ENCODE results near the gene VWA5B2.

The VWA5B2 gene

GRCh38 chr3:184236636-184237035 is 7.3 kb downstream of the VWA5B2 start:
- no peak overlapping the region for H3K4me3 ChIP-seq (ENCODE audit: low read depth, low read length)
- ChIA-PET CTCF (interaction anchor here (0.6 to 8.7 kb wide), 4 partner anchors 9 to 13 kb away, joined by 3 to 66 read pairs (median 4); partner anchors contain the start of genes EEF1AKMT4 and VWA5B2), POLR2A (interaction anchor here (1.0 kb wide), 1 partner anchor 10 kb away, joined by 3 read pairs; no protein-coding TSS in a partner anchor)
- no peak overlapping the region for H3K27ac ChIP-seq (ENCODE audit: extremely low read depth, low read depth, low read length)
- H3K9me3 ChIP-seq (ENCODE audit: control insufficient read depth, insufficient read depth, low read depth, low read length), result no peaks in the 10 kb centered on the region
- no peaks in the 10 kb centered on the region for H3K4me1 ChIP-seq (ENCODE audit: control insufficient read depth, insufficient read depth, low read length)
- TF ChIP-seq ZNF776 (tag by site-specific recombination; IDR thresholded peaks at IDR 0.05; ENCODE audit: borderline replicate concordance) (no peak), ZNF416 (tag by site-specific recombination; IDR thresholded peaks at IDR 0.05) (no peak), SALL2 (tag by site-specific recombination; IDR thresholded peaks at IDR 0.05; ENCODE audit: borderline replicate concordance) (no peak)
- no peaks in the 10 kb centered on the region for H3K36me3 ChIP-seq (ENCODE audit: control insufficient read depth in 2 of 2, insufficient read depth in 1 of 2, low read length in 2 of 2)

GRCh38 chr3:184237211-184237610 is 7.8 kb downstream of the VWA5B2 start:
- CTCF ChIA-PET, result interaction anchor here (1.5 to 8.7 kb wide), 3 partner anchors 9 to 13 kb away, joined by 4 to 66 read pairs (median 5); partner anchors contain the start of genes EEF1AKMT4 and VWA5B2
- Histone ChIP-seq H3K36me3 (ENCODE audit: control insufficient read depth in 2 of 2, insufficient read depth in 1 of 2, low read length in 2 of 2) (peaks cover 0 to 6% of the 10 kb centered on the region in 2 experiments; a peak in 1 of 3 replicates), H3K4me3 (ENCODE audit: low read depth, low read length) (no peak overlapping the region), H3K4me1 (ENCODE audit: control insufficient read depth, insufficient read depth, low read length) (no peaks in the 10 kb centered on the region), H3K9me3 (ENCODE audit: control insufficient read depth, insufficient read depth, low read depth, low read length) (no peaks in the 10 kb centered on the region), H3K27ac (ENCODE audit: extremely low read depth, low read depth, low read length) (no peak overlapping the region)
- POLR2A ChIA-PET, result interaction anchor here (1.2 kb wide), 1 partner anchor 9 kb away, joined by 4 read pairs; no protein-coding TSS in a partner anchor
- no peak for TF ChIP-seq ZNF19 (tag by site-specific recombination; IDR thresholded peaks at IDR 0.05; ENCODE audit: low read depth)
- no peak for TF ChIP-seq ZNF624 (tag by site-specific recombination; IDR thresholded peaks at IDR 0.05)
- no peak for TF ChIP-seq ZNF155 (tag by site-specific recombination; IDR thresholded peaks at IDR 0.05)
- no peak for TF ChIP-seq ZNF621 (tag by site-specific recombination; IDR thresholded peaks at IDR 0.05)
- no peak for TF ChIP-seq WT1 (tag by site-specific recombination; IDR thresholded peaks at IDR 0.05)

- ChIA-PET CTCF (interaction anchor here (0.8 to 8.7 kb wide), 3 partner anchors 9 to 12 kb away, joined by 5 to 66 read pairs (median 5); partner anchors contain the start of genes EEF1AKMT4 and VWA5B2), POLR2A (interaction anchor here (1.2 kb wide), 1 partner anchor 9 kb away, joined by 4 read pairs; no protein-coding TSS in a partner anchor)
- H3K9me3 ChIP-seq (ENCODE audit: control insufficient read depth, insufficient read depth, low read depth, low read length), result no peaks in the 10 kb centered on the region
- peaks cover 0 to 12% of the 10 kb centered on the region in 2 experiments; a peak in 1 of 3 replicates for H3K36me3 ChIP-seq (ENCODE audit: control insufficient read depth in 2 of 2, insufficient read depth in 1 of 2, low read length in 2 of 2)
- H3K27ac ChIP-seq (ENCODE audit: extremely low read depth, low read depth, low read length), result no peak overlapping the region
- no peak overlapping the region for H3K4me3 ChIP-seq (ENCODE audit: low read depth, low read length)
- TF ChIP-seq ZNF114 (tag by site-specific recombination; IDR thresholded peaks at IDR 0.05) (no peak), ZFP41 (tag by site-specific recombination; IDR thresholded peaks at IDR 0.05; ENCODE audit: borderline replicate concordance) (no peak), ZNF785 (tag by site-specific recombination; IDR thresholded peaks at IDR 0.05) (no peak)
- TF ChIP-seq, protein P1, sequence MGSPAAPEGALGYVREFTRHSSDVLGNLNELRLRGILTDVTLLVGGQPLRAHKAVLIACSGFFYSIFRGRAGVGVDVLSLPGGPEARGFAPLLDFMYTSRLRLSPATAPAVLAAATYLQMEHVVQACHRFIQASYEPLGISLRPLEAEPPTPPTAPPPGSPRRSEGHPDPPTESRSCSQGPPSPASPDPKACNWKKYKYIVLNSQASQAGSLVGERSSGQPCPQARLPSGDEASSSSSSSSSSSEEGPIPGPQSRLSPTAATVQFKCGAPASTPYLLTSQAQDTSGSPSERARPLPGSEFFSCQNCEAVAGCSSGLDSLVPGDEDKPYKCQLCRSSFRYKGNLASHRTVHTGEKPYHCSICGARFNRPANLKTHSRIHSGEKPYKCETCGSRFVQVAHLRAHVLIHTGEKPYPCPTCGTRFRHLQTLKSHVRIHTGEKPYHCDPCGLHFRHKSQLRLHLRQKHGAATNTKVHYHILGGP (tag by site-specific recombination; IDR thresholded peaks at IDR 0.05), result no peak
- H3K4me1 ChIP-seq (ENCODE audit: control insufficient read depth, insufficient read depth, low read length), result no peaks in the 10 kb centered on the region
Observed at GRCh38 chr3:184237807-184238206, 8.4 kb downstream of the VWA5B2 start.

- ChIA-PET POLR2A (interaction anchor here (1.2 kb wide), 1 partner anchor 8 kb away, joined by 4 read pairs; no protein-coding TSS in a partner anchor), CTCF (interaction anchor here (0.8 to 8.7 kb wide), 3 partner anchors 9 to 11 kb away, joined by 5 to 66 read pairs (median 5); partner anchors contain the start of genes EEF1AKMT4 and VWA5B2)
- Histone ChIP-seq H3K9me3 (ENCODE audit: control insufficient read depth, insufficient read depth, low read depth, low read length) (no peaks in the 10 kb centered on the region), H3K4me1 (ENCODE audit: control insufficient read depth, insufficient read depth, low read length) (no peaks in the 10 kb centered on the region), H3K36me3 (ENCODE audit: control insufficient read depth in 2 of 2, insufficient read depth in 1 of 2, low read length in 2 of 2) (peaks cover 0 to 17% of the 10 kb centered on the region in 2 experiments; a peak in 1 of 3 replicates), H3K4me3 (ENCODE audit: low read depth, low read length) (no peak overlapping the region), H3K27ac (ENCODE audit: extremely low read depth, low read depth, low read length) (no peak overlapping the region)
- TF ChIP-seq ZNF19 (tag by site-specific recombination; IDR thresholded peaks at IDR 0.05; ENCODE audit: low read depth) (no peak), ZNF449 (tag by site-specific recombination; IDR thresholded peaks at IDR 0.05) (no peak), KLF10 (tag by site-specific recombination; IDR thresholded peaks at IDR 0.05) (no peak), ZNF37A (tag by site-specific recombination; IDR thresholded peaks at IDR 0.05) (no peak), ZNF2 (tag by site-specific recombination; IDR thresholded peaks at IDR 0.05) (no peak), ZNF76 (tag by site-specific recombination; IDR thresholded peaks at IDR 0.05; ENCODE audit: borderline replicate concordance, low read depth) (no peak), ZNF148 (tag by site-specific recombination; IDR thresholded peaks at IDR 0.05; ENCODE audit: borderline replicate concordance) (no peak)
- TF ChIP-seq, protein P2, sequence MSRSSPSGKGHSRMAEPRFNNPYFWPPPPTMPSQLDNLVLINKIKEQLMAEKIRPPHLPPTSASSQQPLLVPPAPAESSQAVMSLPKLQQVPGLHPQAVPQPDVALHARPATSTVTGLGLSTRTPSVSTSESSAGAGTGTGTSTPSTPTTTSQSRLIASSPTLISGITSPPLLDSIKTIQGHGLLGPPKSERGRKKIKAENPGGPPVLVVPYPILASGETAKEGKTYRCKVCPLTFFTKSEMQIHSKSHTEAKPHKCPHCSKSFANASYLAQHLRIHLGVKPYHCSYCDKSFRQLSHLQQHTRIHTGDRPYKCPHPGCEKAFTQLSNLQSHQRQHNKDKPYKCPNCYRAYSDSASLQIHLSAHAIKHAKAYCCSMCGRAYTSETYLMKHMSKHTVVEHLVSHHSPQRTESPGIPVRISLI (tag by site-specific recombination; IDR thresholded peaks at IDR 0.05), result no peak
Observed at GRCh38 chr3:184238246-184238818, 8.9 kb downstream of the VWA5B2 start.

Measured in HEK293 (cell line).